Measurements from ENCODE around the gene UBE2K. TPM values are rescaled to one million over a fixed set of nuclear protein-coding genes. Genes with fewer than 3 reads are reported as not detected.
"Not testable (repeated sequence)": the region's sequence is repeated elsewhere in the genome, so short reads cannot be mapped to it uniquely, and the experiment has no call there.

Gene UBE2K
- total and polyA plus RNA-seq, 2 donors (not counting 1 experiment from before 2014, with no cell fraction given), result 19.3 to 51.0 TPM

- CTCF ChIA-PET, result interaction anchor here (0.8 to 1.0 kb wide), 2 partner anchors 11 to 175 kb away, joined by 3 read pairs; no protein-coding TSS in a partner anchor
- H3K4me1 ChIP-seq (ENCODE audit: control insufficient read depth in 2 of 2, insufficient read depth in 2 of 2, low read length in 2 of 2), result no peaks in the 10 kb centered on the region
- POLR2A ChIA-PET, result interaction anchor here (0.7 kb wide), 2 partner anchors 110 to 325 kb away, joined by 4 to 9 read pairs; no protein-coding TSS in a partner anchor
- no peak overlapping the region for H2AFZ ChIP-seq (ENCODE audit: insufficient read depth, low read depth, low read length, poor library complexity, severe bottlenecking)
- Mint-ChIP-seq H3K4me1 (peaks cover 25% of the 10 kb centered on the region), H3K27me3 (no peaks in the 10 kb centered on the region), H3K27ac (no peak overlapping the region), H3K9me3 (ENCODE audit: insufficient read depth) (no peaks in the 10 kb centered on the region), H3K4me3 (no peak overlapping the region)
- WGBS (ENCODE audit: insufficient coverage), result 88% methylated on average over 1 of the region's 3 CpGs
- H3K27me3 ChIP-seq (replicated peaks in 1 of 4; ENCODE audit: control extremely low read depth in 1 of 4, control insufficient read depth in 3 of 4, insufficient read depth in 4 of 4, low read length in 3 of 4), result no peaks in the 10 kb centered on the region
- TF ChIP-seq EZH2 (IDR thresholded peaks at IDR 0.05; ENCODE audit: borderline replicate concordance, insufficient read depth, low read depth, low read length, poor library complexity, severe bottlenecking) (no peak), CTCF (IDR thresholded peaks at IDR 0.05) (no peak)
- H3K4me3 ChIP-seq (ENCODE audit: control extremely low read depth in 1 of 5, extremely low read depth in 1 of 5, insufficient read depth in 1 of 5, low read depth in 2 of 5, low read length in 4 of 5), result no peak overlapping the region
- ATAC-seq (ENCODE audit: low read depth), result no peak
- H4K20me1 ChIP-seq (ENCODE audit: control insufficient read depth, insufficient read depth, low read length, poor library complexity, severe bottlenecking), result peaks cover 23% of the 10 kb centered on the region
- DNase-seq, result no peak
- peaks cover 0 to 6% of the 10 kb centered on the region in 2 experiments for H3K36me3 ChIP-seq (replicated peaks in 1 of 2; ENCODE audit: control extremely low read depth in 1 of 2, control insufficient read depth in 1 of 2, extremely low read depth in 1 of 2, insufficient read depth in 2 of 2, low read length in 1 of 2)
- H3K4me2 ChIP-seq (replicated peaks; ENCODE audit: low read depth, low read length, poor library complexity, severe bottlenecking), result no peak overlapping the region
- intact Hi-C loops (cut with micrococcal nuclease), result no loop called here
- no peaks in the 10 kb centered on the region for H3K9me3 ChIP-seq (ENCODE audit: control extremely low read depth in 1 of 3, control insufficient read depth in 2 of 3, insufficient read depth in 1 of 3, low read length in 2 of 3)
- H3K9ac ChIP-seq (ENCODE audit: low read length), result no peak overlapping the region
- peaks cover 86% of the 10 kb centered on the region for H3K79me2 ChIP-seq (ENCODE audit: control insufficient read depth, insufficient read depth, low read length)
- no peak overlapping the region for H3K27ac ChIP-seq (ENCODE audit: low read length in 2 of 2)
Observed at GRCh38 chr4:39732728-39733127, 34.8 kb downstream of the UBE2K start.

- intact Hi-C loops (cut with micrococcal nuclease); CTCF ChIA-PET; H3K4me3 Mint-ChIP-seq; H4K20me1 ChIP-seq (ENCODE audit: control insufficient read depth, insufficient read depth, low read length, poor library complexity, severe bottlenecking); ATAC-seq (ENCODE audit: low read depth); H3K27me3 Mint-ChIP-seq; POLR2A ChIA-PET; H3K27me3 ChIP-seq (replicated peaks in 1 of 4; ENCODE audit: control extremely low read depth in 1 of 4, control insufficient read depth in 3 of 4, insufficient read depth in 4 of 4, low read length in 3 of 4); DNase-seq; H3K4me1 ChIP-seq (ENCODE audit: control insufficient read depth in 2 of 2, insufficient read depth in 2 of 2, low read length in 2 of 2); H3K27ac ChIP-seq (ENCODE audit: low read length in 2 of 2); H3K27ac Mint-ChIP-seq; H2AFZ ChIP-seq (ENCODE audit: insufficient read depth, low read depth, low read length, poor library complexity, severe bottlenecking); H3K4me2 ChIP-seq (replicated peaks; ENCODE audit: low read depth, low read length, poor library complexity, severe bottlenecking); H3K9me3 Mint-ChIP-seq (ENCODE audit: insufficient read depth); H3K9me3 ChIP-seq (ENCODE audit: control extremely low read depth in 1 of 3, control insufficient read depth in 2 of 3, insufficient read depth in 1 of 3, low read length in 2 of 3); H3K4me1 Mint-ChIP-seq; H3K9ac ChIP-seq (ENCODE audit: low read length); H3K4me3 ChIP-seq (ENCODE audit: control extremely low read depth in 1 of 5, extremely low read depth in 1 of 5, insufficient read depth in 1 of 5, low read depth in 2 of 5, low read length in 4 of 5): not testable (repeated sequence)
- H3K79me2 ChIP-seq (ENCODE audit: control insufficient read depth, insufficient read depth, low read length), result peaks cover 41% of the 10 kb centered on the region
- 100% methylated on average over 2 of the region's 10 CpGs for WGBS (ENCODE audit: insufficient coverage)
- H3K36me3 ChIP-seq (replicated peaks in 1 of 2; ENCODE audit: control extremely low read depth in 1 of 2, control insufficient read depth in 1 of 2, extremely low read depth in 1 of 2, insufficient read depth in 2 of 2, low read length in 1 of 2), result peaks cover 2 to 20% of the 10 kb centered on the region in 2 experiments
Observed at GRCh38 chr4:39739591-39739990, 41.7 kb downstream of the UBE2K start.
